HT-29 (cell line): ENCODE results near the gene PIK3R2. TPM values are rescaled to one million over a fixed set of nuclear protein-coding genes. Genes with fewer than 3 reads are reported as not detected.
A peak's percentile ranks its signal among the peaks of the same experiment; 100 is the strongest.
"Not testable (repeated sequence)": the region's sequence is repeated elsewhere in the genome, so short reads cannot be mapped to it uniquely, and the experiment has no call there.

Experiments
- DNase-seq: peaks from one replicate; pipeline ENCODE4 v3.0.0-alpha.2; 2015; ENCODE audit warnings: low spot score
- total RNA-seq: library from RNA; depleted of rRNA; stranded (reverse); fragments of >200 nt; shearing (Covaris generic); gene quantifications from 2 replicates; pipeline ENCODE4 v1.2.3, GENCODE V29; 2014; rRNA removed

PIK3R2 gene
- total RNA-seq: 26.4 and 37.7 TPM in 2 replicates

GRCh38 chr19:18152817-18153555, at the start of gene PIK3R2:
TSS of gene PIK3R2 (plus strand) at chr19:18153163. CDS start at chr19:18155880, 2,717 bp downstream.
- DNase-seq: peak; percentile 97

DNA sequence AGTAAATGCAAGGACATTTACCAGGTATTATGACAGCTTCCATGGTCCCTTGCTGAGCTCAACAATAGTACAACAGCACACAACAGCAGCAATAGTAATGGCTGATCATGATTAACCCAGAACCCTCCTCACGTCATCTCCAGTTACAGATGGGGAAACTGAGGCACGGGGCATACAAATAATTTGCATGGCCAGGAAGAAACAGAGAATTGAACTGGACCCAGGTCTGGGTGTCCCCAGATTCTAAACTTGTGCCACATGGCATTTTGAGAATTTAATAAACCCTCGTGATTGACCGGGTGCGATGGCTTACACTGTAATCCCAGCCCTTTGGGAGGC, 48.2 kb upstream of the PIK3R2 start:
- no peak for DNase-seq

DNA sequence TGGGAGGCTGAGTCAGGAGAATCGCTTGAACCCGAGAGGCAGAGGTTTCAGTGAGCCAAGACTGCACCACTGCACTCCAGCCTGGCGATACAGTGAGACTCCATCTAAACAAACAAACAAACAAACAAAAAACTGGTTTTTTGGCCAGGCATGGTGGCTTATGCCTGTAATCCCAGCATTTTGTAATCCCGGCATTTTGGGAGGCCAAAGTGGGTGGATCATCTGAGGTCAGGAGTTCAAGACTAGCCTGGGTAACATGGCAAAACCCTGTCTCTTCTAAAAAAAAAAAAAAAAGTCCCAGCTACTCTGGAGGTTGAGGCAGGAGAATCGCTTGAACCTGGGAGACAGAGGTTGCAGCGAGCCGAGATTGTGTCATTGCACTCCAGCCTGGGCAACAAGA, 47.7 kb upstream of the PIK3R2 start:
- not testable (repeated sequence) for DNase-seq

- DNase-seq: no peak
Observed at GRCh38 chr19:18107235-18107634, 45.7 kb upstream of the PIK3R2 start.

GRCh38 chr19:18108897-18109296, 44.1 kb upstream of the PIK3R2 start:
- DNase-seq: peak; percentile 59

DNA sequence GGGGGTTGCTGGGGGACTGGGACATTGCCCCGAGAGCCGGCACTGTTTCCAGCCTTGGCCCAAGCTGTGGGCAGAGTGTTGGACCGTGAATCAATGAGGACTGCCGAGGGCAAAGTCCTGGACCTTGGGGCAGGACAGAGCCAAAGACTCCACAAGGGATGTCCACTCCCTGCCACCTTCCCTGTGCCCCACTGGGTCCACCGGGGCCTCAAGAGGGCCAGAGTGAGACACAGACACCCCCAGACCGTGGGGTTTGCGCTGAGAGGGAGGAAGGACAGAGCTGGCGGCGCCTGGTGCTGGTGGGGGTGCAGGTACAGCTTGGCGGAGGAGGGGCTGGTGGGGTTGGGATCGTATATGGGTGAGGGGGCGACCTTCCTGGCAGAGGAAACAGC, 43.6 kb upstream of the PIK3R2 start:
- DNase-seq: peak; percentile 23

- DNase-seq: peak; percentile 39
Observed at GRCh38 chr19:18109733-18110608, 43.0 kb upstream of the PIK3R2 start.

DNA sequence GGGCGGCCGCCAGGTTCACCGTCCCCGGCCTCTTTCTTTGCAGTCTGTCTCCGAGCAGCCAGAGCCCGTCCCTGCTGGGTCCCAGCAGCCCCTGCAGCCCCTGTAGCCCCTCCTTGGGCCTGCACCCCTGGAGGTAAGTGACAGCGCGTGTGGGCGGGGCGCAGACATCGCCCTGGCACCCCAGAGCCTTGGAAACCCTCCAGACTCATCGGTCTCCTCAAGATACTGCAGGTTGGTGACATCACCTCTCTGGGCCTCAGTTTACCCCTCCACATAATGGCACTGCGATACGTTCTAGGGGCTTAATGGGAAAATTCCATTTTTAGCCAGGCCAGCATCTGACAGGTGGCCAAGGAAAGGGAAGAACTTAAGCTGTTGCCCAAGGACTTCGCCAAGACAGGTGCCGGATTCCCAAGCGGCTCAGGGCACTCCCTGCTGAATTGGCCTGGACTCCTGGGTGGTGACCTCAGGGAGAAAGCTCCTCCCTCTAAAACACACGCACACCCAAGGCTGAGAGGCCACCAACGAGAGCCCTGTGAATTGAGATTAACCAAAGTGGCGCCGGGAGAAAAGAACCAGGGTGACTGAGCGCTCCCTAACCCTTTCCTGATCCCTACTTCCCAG, 42.2 kb upstream of the PIK3R2 start:
- peak; percentile 48 for DNase-seq

DNA sequence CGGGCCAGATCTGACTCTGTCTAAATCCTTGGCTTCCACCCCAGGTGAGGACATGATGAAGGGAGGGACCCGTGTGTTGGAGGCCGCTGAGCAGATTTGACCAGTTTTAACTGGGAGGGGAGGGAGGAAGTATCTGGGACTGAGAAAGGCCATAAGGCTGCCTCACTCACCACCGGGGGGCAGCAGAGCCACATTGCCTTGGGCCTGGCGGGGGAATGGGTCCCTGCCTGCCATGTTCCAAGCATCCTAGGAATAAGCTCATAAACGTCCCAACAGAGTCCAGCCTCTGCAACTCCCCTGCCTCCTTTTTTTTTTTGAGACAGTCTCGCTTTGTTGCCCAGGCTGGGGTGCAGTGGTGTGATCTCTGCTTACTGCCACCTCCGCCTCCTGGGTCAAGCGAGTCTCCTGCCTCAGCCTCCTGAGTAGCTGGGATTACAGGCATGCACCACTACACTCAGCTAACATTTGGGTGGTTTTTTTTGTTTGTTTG, 39.9 kb upstream of the PIK3R2 start:
- DNase-seq: peak; percentile 79

DNA sequence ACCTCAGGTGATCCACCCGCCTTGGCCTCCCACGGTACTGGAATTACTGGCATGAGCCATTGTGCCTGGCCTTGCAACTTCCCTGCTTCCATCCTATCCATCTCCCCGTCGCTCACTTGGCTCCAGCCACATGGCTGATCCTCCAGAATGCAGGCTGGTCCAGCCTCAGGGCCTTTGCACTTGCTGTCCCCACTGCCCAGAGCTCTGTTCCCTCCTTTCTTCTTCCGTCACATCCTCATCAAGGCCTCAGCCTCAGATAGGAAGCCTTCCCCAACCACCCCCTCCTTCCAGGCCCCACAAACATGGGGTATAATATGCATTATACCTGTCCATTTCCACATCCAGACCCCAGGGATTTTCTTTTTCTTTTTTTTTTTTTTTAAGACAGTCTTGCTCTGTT, 39.1 kb upstream of the PIK3R2 start:
- no peak for DNase-seq

DNA sequence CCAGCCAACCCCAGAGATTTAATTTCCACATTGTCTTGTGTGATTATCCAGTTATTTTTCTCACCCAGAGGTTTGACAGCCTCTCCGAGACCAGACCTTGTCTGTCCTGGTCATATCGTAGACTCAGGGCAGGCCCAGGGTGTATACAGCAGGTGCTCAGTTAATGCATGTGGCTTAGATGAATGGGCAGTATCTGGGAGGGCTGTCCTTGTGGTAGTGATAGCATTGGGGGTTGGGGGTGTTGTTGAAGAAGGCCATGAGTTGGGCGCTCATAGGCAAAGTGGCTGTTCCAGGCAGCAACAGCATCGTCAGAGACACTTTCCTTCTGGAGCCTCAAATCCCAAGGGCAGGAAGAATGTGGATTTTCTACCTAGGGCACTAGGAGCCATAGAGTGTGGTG, 38.5 kb upstream of the PIK3R2 start:
- DNase-seq: no peak

GRCh38 chr19:18117364-18117691, 35.6 kb upstream of the PIK3R2 start:
- DNase-seq: no peak

DNA sequence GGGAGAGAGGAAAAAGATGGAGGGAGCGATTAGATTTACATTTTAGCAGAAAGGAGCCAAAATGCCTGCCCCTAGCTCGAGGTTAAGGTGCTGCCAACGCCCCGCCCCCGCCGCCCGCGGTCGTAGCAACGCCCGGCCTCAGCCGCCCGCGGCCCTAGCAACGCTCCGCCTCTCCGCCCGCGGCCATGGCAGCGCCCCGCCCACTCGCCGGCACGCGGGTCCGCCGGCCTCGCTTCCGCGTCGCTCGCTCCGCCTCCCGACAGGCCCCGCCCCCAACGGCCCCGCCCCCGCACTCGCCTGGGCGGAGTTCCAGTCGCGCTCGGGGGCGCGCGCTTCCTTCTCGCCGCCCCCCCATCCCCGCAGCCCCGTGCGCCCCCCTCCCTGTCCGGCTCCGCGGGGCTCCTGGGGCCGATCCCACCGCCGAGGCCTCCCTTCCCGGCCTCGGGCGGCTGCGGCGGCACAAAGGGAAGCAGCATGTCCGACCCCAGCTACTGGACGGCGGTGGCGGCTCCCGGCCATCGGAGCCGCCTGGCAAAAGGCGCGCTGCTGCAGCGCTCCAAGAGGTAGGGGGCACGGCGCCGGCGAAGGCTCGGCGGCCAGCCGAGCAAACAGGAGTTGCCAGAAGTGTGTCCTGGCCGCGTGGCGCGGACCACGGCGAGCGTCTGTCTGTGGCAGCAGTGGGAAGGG, 35.1 kb upstream of the PIK3R2 start:
- DNase-seq: peak; percentile 78

DNA sequence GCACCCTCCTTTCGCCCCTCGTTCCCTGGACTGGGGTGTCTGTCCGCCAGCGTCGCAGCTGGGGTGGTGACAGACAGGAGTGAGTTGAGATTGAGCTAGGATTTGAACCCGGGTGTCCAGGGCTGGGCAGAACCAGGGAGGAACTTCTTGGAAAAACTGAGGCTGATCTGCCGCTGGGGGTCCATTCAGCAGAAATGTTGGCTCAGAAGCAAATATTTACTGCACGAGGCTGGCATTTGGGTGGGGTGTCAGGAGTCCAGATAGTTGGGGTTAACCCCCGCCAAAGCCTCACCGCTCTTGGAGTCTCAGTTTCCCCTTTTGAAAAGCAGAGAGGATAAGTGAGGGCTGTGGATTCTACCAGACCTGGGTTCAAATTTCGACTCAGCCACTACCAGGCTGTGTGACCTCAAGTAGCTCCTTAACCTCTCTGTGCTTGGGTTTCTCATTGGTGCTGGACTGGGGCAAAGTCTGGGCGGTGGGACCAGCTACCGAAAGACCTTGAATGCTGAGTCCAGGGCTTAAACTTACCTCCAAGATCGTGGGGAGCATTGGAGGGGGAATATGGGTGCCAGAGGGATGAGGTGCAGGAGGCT, 34.4 kb upstream of the PIK3R2 start:
- DNase-seq: no peak

GRCh38 chr19:18119013-18119716, 33.8 kb upstream of the PIK3R2 start:
- no peak for DNase-seq

DNA sequence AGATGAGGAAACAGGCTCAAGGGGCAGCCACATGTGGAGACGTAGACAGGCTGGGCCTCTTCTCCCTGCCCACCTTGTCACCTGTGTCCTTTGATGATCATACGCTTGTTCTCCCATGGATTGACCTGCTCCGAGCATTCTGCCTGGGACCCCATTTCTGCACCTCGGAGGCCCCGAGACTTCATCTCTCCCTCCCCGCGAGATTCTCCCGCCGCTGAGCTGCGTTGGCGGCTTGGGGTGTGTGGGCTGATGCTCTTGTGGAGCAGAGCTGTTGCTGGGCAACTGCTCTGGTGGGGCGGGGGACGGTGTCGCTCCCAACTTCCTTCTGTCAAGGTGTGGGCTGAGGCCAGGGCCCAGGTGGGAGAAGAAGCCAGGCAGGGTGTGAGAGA, 33.3 kb upstream of the PIK3R2 start:
- no peak for DNase-seq

GRCh38 chr19:18120127-18120526, 32.8 kb upstream of the PIK3R2 start:
- no peak for DNase-seq

- no peak for DNase-seq
Observed at GRCh38 chr19:18121166-18121565, 31.8 kb upstream of the PIK3R2 start.

DNA sequence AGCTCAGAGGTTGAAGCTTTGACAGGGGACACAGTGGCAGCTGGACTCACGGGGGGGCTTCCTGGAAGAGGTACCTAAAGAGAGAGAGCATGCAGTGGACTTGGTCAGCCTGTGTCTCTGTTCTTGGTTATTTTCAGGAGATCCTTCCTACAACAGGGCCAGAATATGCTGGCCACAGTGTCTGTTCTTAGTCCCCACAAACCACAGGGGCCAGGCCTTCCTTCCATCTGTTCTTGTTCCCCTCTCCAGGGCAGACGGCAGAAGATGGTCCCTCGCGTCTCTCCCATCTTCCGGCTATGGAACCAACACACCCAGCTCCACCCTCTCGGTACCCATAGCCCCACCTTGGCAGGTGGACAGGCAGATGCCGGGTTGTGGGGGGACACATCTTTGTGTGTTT, 30.5 kb upstream of the PIK3R2 start:
- DNase-seq: no peak

GRCh38 chr19:18122860-18123795, 29.8 kb upstream of the PIK3R2 start:
- no peak for DNase-seq
